Activated CD4-positive, CD25-positive, alpha-beta regulatory T cell treated with anti-CD3 and anti-CD28 coated beads, Interleukin-2, amount 50 U/mL, for 16 hours (primary cell): ENCODE data around the gene ZCCHC10.
"Not testable (repeated sequence)": the region's sequence is repeated elsewhere in the genome, so short reads cannot be mapped to it uniquely, and the experiment has no call there.

Experiments used
- DNase-seq: peaks from one replicate; pipeline ENCODE4 v3.0.0-alpha.2; 2020; ENCODE audit warnings: low read depth, low spot score

The ZCCHC10 gene

DNA sequence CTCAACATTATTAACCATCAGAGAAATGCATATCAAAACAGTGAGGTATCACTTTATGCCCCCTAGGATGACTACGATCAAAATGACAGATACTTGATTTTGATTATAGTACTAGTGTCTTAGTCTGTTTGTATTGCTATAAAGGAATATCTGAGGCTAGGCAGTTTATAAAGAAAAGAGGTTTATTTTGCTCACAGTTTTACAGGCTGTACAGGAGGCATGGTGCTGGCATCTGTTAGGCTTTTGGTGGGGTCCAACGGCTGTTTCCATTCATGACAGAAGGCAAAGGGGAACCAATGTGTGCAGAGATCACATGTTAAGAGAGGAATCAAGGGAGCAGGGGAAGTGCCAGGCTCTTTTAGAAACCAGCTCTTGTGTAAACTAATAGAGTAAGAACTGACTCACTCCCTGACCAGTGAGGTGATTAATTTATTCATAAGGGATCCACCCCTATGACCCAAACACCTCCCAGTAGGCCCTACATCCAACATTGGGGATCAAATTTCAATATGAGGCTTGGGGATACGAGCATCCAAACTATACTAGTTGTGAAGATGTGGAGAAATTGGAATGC lies 46.9 kb downstream of the ZCCHC10 start:
- no peak for DNase-seq

DNA sequence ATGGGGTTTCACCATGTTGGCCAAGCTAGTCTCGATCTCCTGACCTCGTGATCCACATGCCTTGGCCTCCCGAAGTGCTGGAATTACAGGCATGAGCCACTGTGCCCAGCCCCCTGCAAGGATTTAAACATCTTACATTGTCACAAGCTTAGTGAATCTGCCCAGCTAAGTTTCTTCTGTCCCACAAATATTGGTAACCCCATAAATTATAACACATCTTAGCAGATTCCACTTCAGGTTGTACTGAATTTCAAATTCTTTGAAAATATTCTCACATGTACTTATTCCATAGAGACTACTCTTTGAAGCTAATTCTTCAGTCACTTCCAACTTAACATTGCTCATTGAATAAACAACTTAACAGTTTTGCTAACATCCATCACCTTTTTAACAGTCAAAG lies 49.5 kb downstream of the ZCCHC10 start:
- no peak for DNase-seq

DNA sequence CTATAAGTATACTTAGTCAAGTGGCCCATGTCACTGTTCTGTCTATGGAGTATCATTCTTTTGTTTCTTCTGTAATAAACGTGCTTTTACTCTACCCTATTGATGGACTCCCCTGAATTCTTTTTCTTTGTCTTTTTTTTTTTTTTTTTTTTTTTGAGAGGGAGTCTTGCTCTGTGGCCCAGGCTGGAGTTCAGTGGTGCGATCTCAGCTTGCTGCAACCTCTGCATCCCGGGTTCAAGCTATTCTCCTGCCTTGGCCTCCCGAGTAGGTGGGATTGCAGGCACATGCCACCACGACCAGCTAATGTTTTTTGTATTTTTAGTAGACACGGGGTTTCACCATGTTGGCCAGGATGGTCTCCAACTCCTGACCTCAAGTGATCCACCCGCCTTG lies 53.9 kb downstream of the ZCCHC10 start:
- not testable (repeated sequence) for DNase-seq

DNA sequence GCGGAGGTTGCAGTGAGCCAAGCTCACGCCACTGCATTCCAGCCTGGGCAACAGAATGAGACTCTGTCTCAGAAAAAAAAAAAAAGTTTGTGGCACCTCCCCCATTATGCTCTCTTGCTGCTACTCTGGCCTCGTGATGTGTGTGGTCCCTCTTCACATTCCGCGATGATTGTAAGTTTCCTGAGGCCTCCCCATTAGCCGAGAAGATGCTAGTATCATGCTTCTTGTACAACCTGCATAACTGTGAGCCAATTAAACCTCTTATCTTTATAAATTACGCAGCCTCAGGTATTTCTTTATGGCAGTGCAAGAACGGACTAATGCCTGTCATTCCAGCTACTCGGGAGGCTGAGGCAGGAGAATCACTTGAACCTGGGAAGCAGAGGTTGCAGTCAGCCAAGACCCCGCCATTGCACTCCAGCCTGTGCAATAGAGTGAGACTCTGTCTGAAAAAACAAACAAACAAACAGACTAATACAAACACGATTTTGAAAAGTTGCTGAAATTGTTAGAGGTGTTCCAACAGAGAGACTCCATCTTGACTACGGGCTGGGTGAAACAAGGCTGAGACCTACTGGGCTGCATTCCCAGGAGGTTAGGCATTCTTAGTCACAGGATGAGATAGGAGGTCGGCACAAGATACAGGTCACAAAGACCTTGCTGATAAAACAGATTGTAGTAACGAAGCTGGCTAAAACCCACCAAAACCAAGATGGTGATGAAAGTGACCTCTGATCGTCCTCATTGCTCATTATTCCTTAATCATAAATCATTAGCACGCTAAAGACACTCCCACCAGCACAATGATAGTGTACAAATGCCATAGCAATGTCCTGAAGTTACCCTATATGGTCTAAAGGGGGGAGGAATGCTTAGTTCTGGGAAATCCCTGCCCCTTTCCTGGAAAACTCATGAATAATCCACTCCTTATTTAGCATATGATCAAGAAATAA lies 54.6 kb downstream of the ZCCHC10 start:
- no peak for DNase-seq

DNA sequence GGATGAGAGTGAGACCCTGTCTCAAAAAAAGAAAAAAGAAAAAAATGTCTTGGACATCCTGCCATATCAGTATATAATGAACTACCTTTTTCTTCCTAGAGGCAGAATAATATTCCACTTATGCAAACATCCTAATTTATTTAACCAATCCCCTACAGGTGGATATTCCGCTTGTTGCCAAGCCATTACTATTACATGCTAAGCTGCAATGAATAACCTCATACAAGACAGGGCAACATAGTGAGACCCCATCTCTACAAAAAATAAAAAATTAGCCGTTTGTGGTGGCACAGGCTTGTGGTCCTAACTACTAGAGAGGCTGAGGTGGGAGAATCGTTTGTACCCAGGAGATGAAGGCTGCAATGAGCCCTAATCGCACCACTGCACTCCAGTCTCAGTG lies 61.2 kb downstream of the ZCCHC10 start:
- DNase-seq: no peak

DNA sequence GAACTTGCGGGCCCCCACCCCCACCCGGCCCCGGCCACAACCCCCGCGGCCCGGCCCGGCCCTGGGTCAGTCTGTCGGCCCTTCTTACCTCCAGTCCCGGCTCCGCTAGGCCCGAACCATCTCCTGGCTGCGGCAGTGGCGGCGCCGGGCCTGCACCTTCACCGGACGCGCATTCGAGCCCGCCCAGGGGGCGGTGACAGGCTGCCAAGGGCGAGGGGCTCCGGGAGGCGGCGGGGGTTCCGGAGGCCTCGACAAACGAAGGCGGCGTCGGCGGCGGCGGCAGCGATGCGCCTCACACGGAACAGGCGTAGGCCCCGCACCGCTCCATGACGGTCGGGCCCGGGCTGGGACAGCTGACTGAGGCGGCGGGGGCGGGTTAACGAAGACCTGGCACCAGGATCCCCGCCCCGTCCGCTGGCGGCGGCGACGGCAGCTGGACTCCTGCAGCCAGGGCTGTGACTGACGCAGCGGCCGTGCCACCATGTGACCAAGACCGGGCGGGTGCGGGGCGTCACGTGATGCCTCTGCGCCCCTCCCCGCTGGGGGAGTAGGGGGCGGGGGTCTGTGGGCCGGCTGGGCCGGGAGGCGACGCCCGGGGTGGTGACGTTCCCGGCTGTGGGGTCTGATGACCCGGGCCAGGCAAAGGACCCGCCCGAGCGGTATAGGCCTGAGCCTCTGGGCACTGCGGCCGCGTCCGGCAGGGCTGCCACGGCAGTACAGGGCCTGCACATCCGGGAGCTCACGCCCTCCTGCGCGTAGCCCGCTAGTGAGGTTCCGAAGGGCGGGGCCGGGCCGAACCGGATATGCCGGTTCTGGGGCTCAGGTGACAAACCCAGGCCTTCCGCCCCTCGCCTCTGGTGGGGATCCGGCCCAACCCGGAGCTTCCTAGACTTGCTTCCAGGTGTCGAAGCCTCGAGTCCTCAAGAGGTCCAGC lies 62.9 kb downstream of the ZCCHC10 start, which contains the start of gene AFF4:
Gene AFF4, minus strand, starts transcription at position 464 of the 934 bp plus-strand sequence. CDS start 26,445 bp downstream, outside the sequence.
- DNase-seq: peak; percentile 67

DNA sequence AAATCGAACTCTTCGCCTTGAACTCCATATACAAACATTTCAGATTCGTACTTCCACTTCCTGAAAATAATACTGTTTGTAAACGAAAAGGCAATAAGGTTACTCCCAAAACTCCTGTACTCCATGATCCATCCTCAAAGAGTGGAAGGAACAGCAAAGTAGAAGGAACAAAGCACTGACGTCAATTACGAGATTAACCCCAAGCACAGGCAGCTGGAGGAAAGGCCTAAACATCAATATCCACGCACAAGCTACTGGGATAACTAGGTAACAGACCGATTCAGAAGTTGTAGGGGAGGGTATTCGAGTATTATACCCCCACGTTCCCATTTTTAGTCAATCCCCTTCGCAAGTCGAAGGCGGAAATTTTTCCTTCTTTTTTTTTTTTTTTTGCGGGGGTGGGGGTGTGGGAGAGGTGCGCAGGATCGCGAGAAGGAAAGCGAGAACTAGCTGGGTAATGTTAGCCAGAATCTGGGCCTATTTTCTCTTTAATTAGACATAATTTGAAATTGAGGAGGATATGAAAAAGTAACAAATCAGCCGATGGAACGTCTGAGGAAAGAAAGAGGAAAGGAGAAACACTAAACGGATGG lies 63.8 kb downstream of the ZCCHC10 start:
- DNase-seq: no peak

DNA sequence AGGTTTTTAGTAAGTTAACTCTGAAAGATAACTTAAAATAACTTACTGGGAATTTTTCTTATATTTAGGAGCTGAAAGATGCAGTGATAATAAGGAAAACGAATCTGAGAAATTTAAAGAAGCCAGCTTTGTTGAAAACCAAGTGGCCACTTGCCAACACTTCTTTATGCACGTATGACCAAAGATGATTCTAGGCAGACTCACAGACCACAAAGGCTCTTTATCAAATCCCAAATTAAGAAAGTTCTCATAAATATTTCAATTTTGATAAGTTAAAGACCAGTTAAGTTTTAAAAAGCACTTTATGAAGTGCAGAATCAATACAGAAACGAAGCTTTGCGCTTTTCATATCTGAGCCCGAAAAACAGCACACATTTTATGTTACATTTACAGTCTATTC lies 64.5 kb downstream of the ZCCHC10 start:
- DNase-seq: no peak

DNA sequence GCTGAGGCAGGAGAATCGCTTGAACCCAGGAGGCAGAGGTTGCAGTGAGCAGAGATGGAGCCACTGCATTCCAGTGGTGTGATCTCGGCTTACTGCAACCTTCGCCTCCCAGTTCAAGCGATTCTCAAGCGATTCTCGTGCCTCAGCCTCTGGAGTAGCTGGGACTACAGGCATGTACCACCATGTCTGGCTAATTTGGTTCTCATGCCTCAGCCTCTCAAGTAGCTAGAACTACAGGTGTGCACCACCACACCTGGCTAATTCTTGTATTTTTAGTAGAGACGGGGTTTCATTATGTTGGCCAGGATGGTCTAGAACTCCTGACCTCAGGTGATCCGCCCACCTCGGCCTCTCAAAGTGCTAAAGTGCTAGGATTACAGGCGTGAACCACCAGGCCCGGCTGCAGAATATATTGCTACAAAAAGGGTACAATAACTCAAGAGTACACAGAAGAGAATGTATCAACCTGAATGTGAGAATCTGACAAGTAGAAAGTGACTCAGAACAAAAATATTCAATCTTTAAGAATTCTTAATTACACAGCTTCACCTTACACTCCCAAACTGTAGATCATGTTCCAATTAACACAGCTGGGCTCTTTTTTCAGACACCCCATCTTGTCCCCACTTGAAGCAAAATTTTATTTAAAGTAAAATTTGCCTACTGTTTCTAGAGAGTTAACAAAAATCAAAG lies 65.1 kb downstream of the ZCCHC10 start:
- not testable (repeated sequence) for DNase-seq

DNA sequence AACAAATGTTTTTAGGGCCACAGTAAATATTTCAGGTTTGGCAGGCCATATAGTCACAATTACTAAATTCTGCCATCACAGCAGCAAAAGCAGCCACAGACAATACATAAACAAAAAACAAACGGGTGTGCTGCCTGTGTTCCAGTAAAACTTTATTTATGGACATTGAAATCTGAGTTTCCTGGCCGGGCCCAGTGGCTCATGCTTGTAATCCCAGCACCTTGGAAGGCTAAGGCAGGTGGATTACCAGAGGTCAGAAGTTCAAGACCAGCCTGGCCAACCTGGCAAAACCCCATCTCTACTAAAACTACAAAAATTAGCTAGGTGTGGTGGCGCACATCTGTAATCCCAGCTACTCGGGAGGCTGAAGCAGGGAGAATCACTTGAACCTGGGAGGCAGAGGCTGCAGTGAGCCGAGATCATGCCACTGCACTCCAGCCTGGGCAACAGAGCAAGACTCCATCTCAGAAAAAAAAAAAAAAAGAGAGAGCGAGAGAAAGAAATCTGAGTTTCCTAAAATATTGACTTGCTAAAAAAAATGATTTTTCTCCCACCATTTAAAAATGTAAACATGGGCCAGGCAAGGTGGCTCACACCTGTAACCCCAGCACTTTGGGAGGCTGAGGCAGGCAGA lies 70.1 kb downstream of the ZCCHC10 start:
- DNase-seq: not testable (repeated sequence)

DNA sequence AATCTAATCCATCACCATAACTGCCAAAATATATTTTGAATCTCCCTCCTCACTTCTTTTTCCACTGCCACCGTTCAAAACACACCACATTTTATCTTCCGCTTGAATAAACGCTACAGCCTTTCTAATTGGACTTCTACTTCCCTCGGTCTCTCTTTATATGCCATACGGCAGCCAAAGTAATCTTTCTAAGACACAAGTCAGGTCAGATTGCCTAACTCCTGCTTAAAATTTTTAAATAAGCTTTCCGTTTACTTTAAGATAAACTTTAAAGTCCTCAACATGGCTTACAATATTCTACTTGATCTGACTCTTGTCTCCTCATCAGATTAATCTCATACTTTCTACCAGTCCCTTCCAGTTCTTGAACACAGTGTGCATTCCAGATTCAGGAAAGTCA lies 72.6 kb downstream of the ZCCHC10 start:
- DNase-seq: no peak

DNA sequence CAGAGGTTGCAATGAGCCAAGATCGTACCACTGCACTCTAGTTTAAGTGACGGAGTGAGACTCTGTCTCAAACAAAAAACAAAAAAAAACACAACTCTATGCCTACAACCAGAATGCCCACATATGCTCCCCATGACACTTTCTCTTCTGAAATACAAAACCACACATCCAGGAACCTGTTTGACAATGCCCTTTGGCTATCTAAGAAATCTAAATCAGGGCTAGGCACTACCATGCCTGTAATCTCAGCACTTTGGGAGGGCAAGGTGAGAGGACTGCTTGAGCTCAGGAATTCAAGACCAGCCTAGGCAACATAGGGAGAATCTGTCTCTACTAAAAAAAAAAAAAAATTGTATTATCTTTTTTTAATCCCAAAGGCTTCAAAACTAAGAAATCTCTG lies 73.5 kb downstream of the ZCCHC10 start:
- no peak for DNase-seq

DNA sequence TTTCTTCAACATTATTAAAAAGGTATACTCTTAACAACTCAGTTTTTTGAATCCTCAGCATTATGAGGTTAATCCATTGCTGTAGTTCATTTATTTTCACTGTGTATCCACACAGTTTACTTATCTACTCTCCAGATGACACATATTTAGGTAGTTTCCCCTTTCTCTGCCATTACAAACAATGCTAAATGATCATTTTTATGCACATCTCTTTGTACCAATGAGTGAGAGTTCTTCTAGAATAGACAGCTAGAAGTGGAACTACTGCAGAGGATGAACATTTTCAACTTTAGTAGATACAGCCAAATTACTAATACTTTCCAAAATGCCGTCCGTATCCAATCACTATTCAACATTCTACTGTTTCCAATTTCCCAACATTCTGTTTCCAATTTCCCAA lies 74.5 kb downstream of the ZCCHC10 start:
- no peak for DNase-seq

DNA sequence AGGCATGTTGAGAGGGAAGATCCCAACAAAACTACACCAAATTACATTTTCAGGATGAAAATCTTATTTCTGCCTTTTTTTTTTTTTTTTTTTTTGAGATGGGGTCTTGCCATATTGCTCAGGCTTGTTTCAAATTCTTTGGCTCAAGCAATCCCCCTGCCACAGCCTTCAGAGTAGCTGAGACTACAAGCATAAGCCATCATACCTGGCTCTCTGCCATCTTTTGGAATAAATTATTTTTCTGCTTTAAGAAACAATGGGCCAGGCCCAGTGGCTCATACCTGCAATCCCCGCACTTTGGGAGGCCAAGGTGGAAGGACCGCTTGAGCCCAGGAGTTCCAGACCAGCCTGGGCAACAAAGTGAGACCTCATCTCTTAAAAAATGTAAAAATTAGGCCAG lies 77.2 kb downstream of the ZCCHC10 start:
- no peak for DNase-seq

DNA sequence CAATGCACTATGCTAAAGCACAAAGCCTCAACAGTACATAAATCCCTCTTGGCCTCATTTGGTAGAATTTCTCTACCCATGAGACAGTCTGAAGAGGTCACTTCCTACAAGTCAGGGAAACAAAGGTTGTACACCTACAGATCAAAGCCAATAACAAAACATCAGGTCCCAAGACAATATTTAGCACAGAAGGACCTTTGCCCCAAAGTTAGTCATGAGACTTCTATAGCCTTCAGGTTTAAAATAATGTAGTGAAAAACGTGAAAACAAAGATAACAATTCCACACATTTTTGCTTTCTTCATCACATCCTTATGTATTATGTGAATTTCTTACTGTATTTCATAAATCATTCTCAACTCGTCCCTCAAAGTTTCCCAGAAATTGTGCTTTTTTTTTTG lies 78.7 kb downstream of the ZCCHC10 start:
- DNase-seq: no peak
